H1 (cell line): ENCODE measurements around the gene TEX54. TPM values are rescaled to one million over a fixed set of nuclear protein-coding genes. Genes with fewer than 3 reads are reported as not detected.
A peak's percentile ranks its signal among the peaks of the same experiment; 100 is the strongest.

ENCODE experiments used
- ASH2L ChIP-seq: fragments of 200-600, 300-600 bp; sonication (generic); IDR thresholded peaks from one replicate; pipeline ENCODE4 v1.7.1; 2017; ENCODE audit warnings: low read length
- CBX8 ChIP-seq: fragments of 300-800, 300-1000 bp; sonication (generic); IDR thresholded peaks from 2 replicates; pipeline ENCODE4 v1.7.1; 2016; ENCODE audit warnings: low read depth, low read length, borderline replicate concordance
- CHD1 ChIP-seq: IDR thresholded peaks from 2 replicates; pipeline ENCODE4 v1.6.1; 2012; ENCODE audit warnings: low read depth, low read length, improper control_type of control experiment
- EZH2 ChIP-seq: fragments of 200-600 bp; sonication (generic); IDR thresholded peaks from 2 replicates; pipeline ENCODE4 v1.7.1; 2012; ENCODE audit warnings: low read depth, mild to moderate bottlenecking, moderate library complexity, low read length, inconsistent platforms; ENCODE audit not compliant: severe bottlenecking
- FOSL1 ChIP-seq: IDR thresholded peaks from 2 replicates; pipeline ENCODE4 v1.6.1; 2011; ENCODE audit warnings: mild to moderate bottlenecking, low read depth, low read length, moderate library complexity; ENCODE audit not compliant: insufficient read depth
- HDAC6 ChIP-seq: IDR thresholded peaks from one replicate; pipeline ENCODE4 v1.7.1; 2012; ENCODE audit warnings: low read depth, mild to moderate bottlenecking, inconsistent platforms, low read length, moderate library complexity
- JUND ChIP-seq: IDR thresholded peaks from 2 replicates; pipeline ENCODE4 v1.6.1; 2011; ENCODE audit warnings: mild to moderate bottlenecking, improper control_type of control experiment, low read length
- PHF8 ChIP-seq: fragments of 200-600 bp; sonication (generic); conservative IDR thresholded peaks from 2 replicates; pipeline ENCODE4 v1.7.1; 2012; ENCODE audit warnings: low read depth, mild to moderate bottlenecking, inconsistent platforms, low read length, moderate library complexity
- RBBP5 ChIP-seq: IDR thresholded peaks from 2 replicates; pipeline ENCODE4 v1.7.1; 2012; ENCODE audit warnings: low read depth, mild to moderate bottlenecking, inconsistent platforms, low read length, moderate library complexity, borderline replicate concordance
- RFX5 ChIP-seq: IDR thresholded peaks from 2 replicates; pipeline ENCODE4 v1.6.1; 2011; ENCODE audit warnings: low read depth, low read length, improper control_type of control experiment, borderline replicate concordance
- SIN3A ChIP-seq, 2 experiments: IDR thresholded peaks in 1 of 2; conservative IDR thresholded peaks in 1 of 2; 2 replicates each; pipeline ENCODE4 v1.6.1; 2011 to 2012; ENCODE audit warnings: low read length in 2 of 2, improper control_type of control experiment in 1 of 2, low read depth in 1 of 2, mild to moderate bottlenecking in 1 of 2
- SIX5 ChIP-seq: IDR thresholded peaks from 2 replicates; pipeline ENCODE4 v1.6.1; 2011; ENCODE audit warnings: mild to moderate bottlenecking, low read depth, low read length
- SP1 ChIP-seq: IDR thresholded peaks from 2 replicates; pipeline ENCODE4 v1.6.1; 2011; ENCODE audit warnings: low read depth, low read length
- SP4 ChIP-seq: IDR thresholded peaks from 2 replicates; pipeline ENCODE4 v1.6.1; 2012; ENCODE audit warnings: low read length, inconsistent platforms
- SRF ChIP-seq: IDR thresholded peaks from 2 replicates; pipeline ENCODE4 v1.6.1; 2011; ENCODE audit warnings: mild to moderate bottlenecking, low read depth, low read length, moderate library complexity
- TCF12 ChIP-seq: IDR thresholded peaks from 2 replicates; pipeline ENCODE4 v1.6.1; 2011; ENCODE audit warnings: low read depth, mild to moderate bottlenecking, low read length
- ZNF274 ChIP-seq: IDR thresholded peaks from 2 replicates; pipeline ENCODE4 v1.7.0; 2012; ENCODE audit warnings: low read length, borderline replicate concordance; ENCODE audit errors: extremely low read depth
- polyA plus RNA-seq, 7 experiments: library from polyadenylated mRNA; depleted of rRNA in 3 of 7; stranded (reverse) in 5 of 7; unstranded in 2 of 7; fragments of >200 nt in 5 of 7; fragments of 200-250 nt in 2 of 7; gene quantifications; 1 replicate in 5 of 7; 2 replicates in 1 of 7; 4 replicates in 1 of 7; pipeline versions ENCODE4 v1.2.1 to v1.2.3, GENCODE V29; 2011 to 2013; ENCODE audit warnings: missing spikeins in 2 of 7, mixed read lengths in 2 of 7
- total RNA-seq: library from RNA; stranded (reverse); fragmentation: NEBNext Ultra II Directional; extraction: Animal tissue kit (Norgen Biotek cat#: 25700); gene quantifications from 2 replicates; pipeline ENCODE4 v1.2.1, GENCODE V29; 2021
- TF ChIP-seq, protein P1 (sequence below): IDR thresholded peaks from 2 replicates; pipeline ENCODE4 v1.6.1; 2011; ENCODE audit warnings: low read length, improper control_type of control experiment
- TF ChIP-seq, protein P2 (sequence below): IDR thresholded peaks from 2 replicates; pipeline ENCODE4 v1.6.1; 2012; ENCODE audit warnings: inconsistent platforms

TEX54 gene
- total and polyA plus RNA-seq, 2 of the 8 experiments (the other 6 are each of a cell fraction or from before 2014, with no cell fraction given) = 1.2 TPM; not detected in 1

DNA sequence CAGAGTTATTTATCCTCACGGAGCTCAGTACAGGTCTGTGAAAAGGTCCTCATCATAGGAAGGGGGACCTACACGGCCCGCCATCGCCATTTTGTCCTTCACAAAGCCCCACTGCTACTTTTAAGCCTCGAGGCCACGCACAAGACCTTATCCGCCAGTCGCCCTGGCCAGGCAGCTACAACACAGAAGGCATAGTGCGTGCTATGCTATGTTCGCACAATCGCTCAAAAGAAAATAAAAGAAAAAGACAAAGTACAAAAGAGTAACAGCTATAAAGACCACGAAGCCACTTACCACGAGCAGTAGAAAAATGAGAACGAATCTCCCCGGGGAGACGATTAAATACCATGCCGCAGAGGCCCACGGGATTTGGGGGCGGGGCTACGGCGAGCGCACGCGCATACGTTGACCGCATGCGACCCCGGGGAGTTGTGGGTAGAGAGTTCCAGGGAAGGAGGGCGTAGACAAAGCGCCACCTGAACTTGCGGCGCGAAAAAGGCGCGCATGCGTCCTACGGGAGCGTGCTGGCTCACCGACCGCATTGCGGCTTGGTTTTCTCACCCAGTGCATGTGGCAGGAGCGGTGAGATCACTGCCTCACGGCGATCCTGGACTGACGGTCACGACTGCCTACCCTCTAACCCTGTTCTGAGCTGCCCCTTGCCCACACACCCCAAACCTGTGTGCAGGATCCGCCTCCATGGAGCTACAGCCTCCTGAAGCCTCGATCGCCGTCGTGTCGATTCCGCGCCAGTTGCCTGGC lies 23.1 kb upstream of the TEX54 start (continued):
- TF ChIP-seq, protein P1, sequence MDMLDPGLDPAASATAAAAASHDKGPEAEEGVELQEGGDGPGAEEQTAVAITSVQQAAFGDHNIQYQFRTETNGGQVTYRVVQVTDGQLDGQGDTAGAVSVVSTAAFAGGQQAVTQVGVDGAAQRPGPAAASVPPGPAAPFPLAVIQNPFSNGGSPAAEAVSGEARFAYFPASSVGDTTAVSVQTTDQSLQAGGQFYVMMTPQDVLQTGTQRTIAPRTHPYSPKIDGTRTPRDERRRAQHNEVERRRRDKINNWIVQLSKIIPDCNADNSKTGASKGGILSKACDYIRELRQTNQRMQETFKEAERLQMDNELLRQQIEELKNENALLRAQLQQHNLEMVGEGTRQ = 0 out of 2 replicates have a peak, but pooled peaks have one; percentile 36
- TF ChIP-seq SP4 = peak; percentile 95
- TF ChIP-seq SP1 = peak; percentile 93
- TF ChIP-seq SIX5 = no peak
- no peak for TF ChIP-seq CBX8
- peak; percentile 49; the same call in 1 of the 2 replicates for TF ChIP-seq JUND
- TF ChIP-seq FOSL1 = peak; percentile 53; the same call in 1 of the 2 replicates
- TF ChIP-seq SRF = no peak
- TF ChIP-seq HDAC6 = no peak
- peak; percentile 84 for TF ChIP-seq CHD1
- peak; percentile 48 for TF ChIP-seq ASH2L
- peak; percentile 47; the same call in 1 of the 2 replicates for TF ChIP-seq RBBP5
- peak; percentile 93 for TF ChIP-seq PHF8
- no peak for TF ChIP-seq ZNF274
- TF ChIP-seq RFX5 = no peak
- peak; percentile 82 to 86; a peak in 3 of 4 replicates for TF ChIP-seq SIN3A (conservative IDR thresholded peaks at IDR 0.05 in 1 of 2, IDR thresholded peaks at IDR 0.05 in 1 of 2; ENCODE audit: low read depth in 1 of 2, low read length in 2 of 2)
- no peak for TF ChIP-seq TCF12
- TF ChIP-seq EZH2 = no peak
- TF ChIP-seq, protein P2, sequence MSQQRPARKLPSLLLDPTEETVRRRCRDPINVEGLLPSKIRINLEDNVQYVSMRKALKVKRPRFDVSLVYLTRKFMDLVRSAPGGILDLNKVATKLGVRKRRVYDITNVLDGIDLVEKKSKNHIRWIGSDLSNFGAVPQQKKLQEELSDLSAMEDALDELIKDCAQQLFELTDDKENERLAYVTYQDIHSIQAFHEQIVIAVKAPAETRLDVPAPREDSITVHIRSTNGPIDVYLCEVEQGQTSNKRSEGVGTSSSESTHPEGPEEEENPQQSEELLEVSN = peak; percentile 85
